GM12892 (cell line): ENCODE results near the gene PSENEN.

ENCODE experiments used
- POLR2A ChIP-seq: IDR thresholded peaks from 2 replicates; pipeline ENCODE4 v1.6.1; 2011; ENCODE audit warnings: low read depth, low read length, control low read depth
- POLR2AphosphoS5 ChIP-seq: IDR thresholded peaks from 2 replicates; pipeline ENCODE4 v1.6.1; 2011; ENCODE audit warnings: low read depth, low read length, control low read depth

GRCh38 chr19:35736913-35737886 is 8.3 kb upstream of the PSENEN start:
- TF ChIP-seq POLR2AphosphoS5 (peak; percentile 43; the same call in 1 of the 2 replicates), POLR2A (no peak)
